Activated CD8-positive, alpha-beta T cell treated with anti-CD3 and anti-CD28 coated beads for 36 hours (primary cell): ENCODE results near the gene FAM118B. TPM values are rescaled to one million over a fixed set of nuclear protein-coding genes. Genes with fewer than 3 reads are reported as not detected.

ENCODE experiments used
- ATAC-seq: fragments of 200-7000 bp; cut with Tn5 transposase; one replicate; pipeline ENCODE4 v1.10.0; 2021; ENCODE audit warnings: mild to moderate bottlenecking, moderate library complexity
- CTCF ChIA-PET: fragments of 350-600 bp; sonication (Branson Sonifier 250); formaldehyde crosslinking; loops from one replicate; lab custom pipeline; 2021; ENCODE audit warnings: antibody characterized with exemption; lab: Charles Lee
- POLR2A ChIA-PET: fragments of 350-600 bp; sonication (Branson Sonifier 250); formaldehyde crosslinking; loops from one replicate; lab custom pipeline; 2021; ENCODE audit warnings: antibody characterized with exemption; lab: Charles Lee
- DNase-seq: peaks from one replicate; pipeline ENCODE4 v3.0.0-alpha.2; 2020
- H3K27ac Mint-ChIP-seq: one replicate; pipeline ENCODE4 v1.8.0; 2021; ENCODE audit warnings: mild to moderate bottlenecking, mixed read lengths
- H3K27me3 Mint-ChIP-seq: one replicate; pipeline ENCODE4 v1.8.0; 2021; ENCODE audit warnings: mixed read lengths
- H3K36me3 Mint-ChIP-seq: one replicate; pipeline ENCODE4 v1.8.0; 2021; ENCODE audit warnings: low read depth, mixed read lengths
- H3K4me1 Mint-ChIP-seq: one replicate; pipeline ENCODE4 v1.8.0; 2021; ENCODE audit warnings: low read depth, mixed read lengths
- H3K4me3 Mint-ChIP-seq: one replicate; pipeline ENCODE4 v1.8.0; 2021; ENCODE audit warnings: mild to moderate bottlenecking, moderate library complexity, mixed read lengths
- H3K9me3 Mint-ChIP-seq: one replicate; pipeline ENCODE4 v1.8.0; 2021; ENCODE audit warnings: mixed read lengths
- CTCF ChIP-seq: fragments of 200-600 bp; IDR thresholded peaks from one replicate; pipeline ENCODE4 v1.8.0; 2022; ENCODE audit warnings: antibody characterized with exemption, mild to moderate bottlenecking
- intact Hi-C: fragments of 100-400 bp; cut with micrococcal nuclease; formaldehyde crosslinking; loops from one replicate; pipeline ENCODE4 v1.10.0; 2022
- total RNA-seq, 2 experiments: library from RNA; stranded (reverse); gene quantifications; one replicate each; pipeline ENCODE4 v1.2.3, GENCODE V29; 2021

FAM118B gene
- total RNA-seq, 2 experiments from 2014 or later = 8.9 to 9.5 TPM

GRCh38 chr11:126176853-126177470, 34.6 kb upstream of the FAM118B start:
- Mint-ChIP-seq H3K27me3 (peaks cover 2% of the 10 kb centered on the region), H3K27ac (no peak overlapping the region), H3K9me3 (no peaks in the 10 kb centered on the region), H3K4me1 (no peaks in the 10 kb centered on the region), H3K36me3 (peaks cover 3% of the 10 kb centered on the region), H3K4me3 (no peak overlapping the region)
- no peak for TF ChIP-seq CTCF
- CTCF ChIA-PET = no interaction called here
- POLR2A ChIA-PET = no interaction called here
- ATAC-seq (no peak), DNase-seq (no peak)
- intact Hi-C loops = no loop called here

GRCh38 chr11:126181939-126182730, 29.4 kb upstream of the FAM118B start:
- peaks cover 2% of the 10 kb centered on the region for H3K4me1 Mint-ChIP-seq
- no peak for TF ChIP-seq CTCF

GRCh38 chr11:126182787-126183445, 28.7 kb upstream of the FAM118B start:
- H3K4me3 Mint-ChIP-seq = no peak overlapping the region
- H3K9me3 Mint-ChIP-seq = no peaks in the 10 kb centered on the region
- H3K27me3 Mint-ChIP-seq = no peaks in the 10 kb centered on the region
- peaks cover 5% of the 10 kb centered on the region for H3K36me3 Mint-ChIP-seq
- CTCF ChIA-PET = no interaction called here
- DNase-seq = no peak
- intact Hi-C loops = no loop called here
- H3K27ac Mint-ChIP-seq = no peak overlapping the region
- no peak for TF ChIP-seq CTCF
- no peak for ATAC-seq
- peaks cover 2% of the 10 kb centered on the region for H3K4me1 Mint-ChIP-seq
- POLR2A ChIA-PET = no interaction called here

More at GRCh38 chr11:126181939-126182730, 29.4 kb upstream of the FAM118B start:
- no peaks in the 10 kb centered on the region for H3K9me3 Mint-ChIP-seq
- DNase-seq (no peak), ATAC-seq (no peak)
- peaks cover 4% of the 10 kb centered on the region for H3K36me3 Mint-ChIP-seq
- H3K4me3 Mint-ChIP-seq = no peak overlapping the region
- CTCF ChIA-PET = interaction anchor here (1.1 kb wide), 1 partner anchor 12 kb away, joined by 3 read pairs; no protein-coding TSS in a partner anchor
- POLR2A ChIA-PET = no interaction called here
- H3K27me3 Mint-ChIP-seq = no peaks in the 10 kb centered on the region
- intact Hi-C loops = no loop called here
- no peak overlapping the region for H3K27ac Mint-ChIP-seq

- CTCF ChIA-PET = no interaction called here
Measured at GRCh38 chr11:126185259-126186024, 26.1 kb upstream of the FAM118B start.

More at GRCh38 chr11:126185259-126186024, 26.1 kb upstream of the FAM118B start:
- Mint-ChIP-seq H3K27me3 (no peaks in the 10 kb centered on the region), H3K36me3 (peaks cover 3% of the 10 kb centered on the region), H3K4me1 (peaks cover 2% of the 10 kb centered on the region), H3K27ac (no peak overlapping the region), H3K4me3 (no peak overlapping the region), H3K9me3 (no peaks in the 10 kb centered on the region)
- TF ChIP-seq CTCF = no peak
- POLR2A ChIA-PET = no interaction called here
- ATAC-seq (no peak), DNase-seq (no peak)
- intact Hi-C loops = no loop called here
